Germinal center (tissue), 1 donor: ENCODE measurements around the gene MKLN1.
A peak's percentile ranks its signal among the peaks of the same experiment; 100 is the strongest.

ENCODE experiments used
- DNase-seq: peaks from one replicate; pipeline ENCODE4 v3.0.0; 2012; ENCODE audit warnings: mixed read lengths, low spot score

The MKLN1 gene

DNA sequence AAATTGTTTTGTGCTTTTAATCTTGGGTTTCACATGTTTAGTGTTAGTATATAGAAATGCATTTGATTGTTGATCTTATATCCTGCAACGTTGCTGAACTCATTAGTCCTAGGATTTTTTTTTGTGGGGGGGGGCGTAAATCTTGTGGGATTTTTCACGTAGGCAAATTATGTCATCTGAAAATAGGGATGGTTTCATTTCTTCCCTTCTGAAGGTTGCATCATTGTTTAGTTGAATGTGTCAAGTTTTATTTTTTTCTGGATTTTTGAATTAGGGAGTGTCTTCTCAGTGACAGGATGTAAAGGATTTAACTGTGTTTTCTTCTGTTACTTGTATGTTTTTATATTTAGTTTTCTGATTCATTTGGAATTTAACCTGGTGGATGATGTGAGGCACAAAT, 26.7 kb downstream of the MKLN1 start:
- DNase-seq = no peak

DNA sequence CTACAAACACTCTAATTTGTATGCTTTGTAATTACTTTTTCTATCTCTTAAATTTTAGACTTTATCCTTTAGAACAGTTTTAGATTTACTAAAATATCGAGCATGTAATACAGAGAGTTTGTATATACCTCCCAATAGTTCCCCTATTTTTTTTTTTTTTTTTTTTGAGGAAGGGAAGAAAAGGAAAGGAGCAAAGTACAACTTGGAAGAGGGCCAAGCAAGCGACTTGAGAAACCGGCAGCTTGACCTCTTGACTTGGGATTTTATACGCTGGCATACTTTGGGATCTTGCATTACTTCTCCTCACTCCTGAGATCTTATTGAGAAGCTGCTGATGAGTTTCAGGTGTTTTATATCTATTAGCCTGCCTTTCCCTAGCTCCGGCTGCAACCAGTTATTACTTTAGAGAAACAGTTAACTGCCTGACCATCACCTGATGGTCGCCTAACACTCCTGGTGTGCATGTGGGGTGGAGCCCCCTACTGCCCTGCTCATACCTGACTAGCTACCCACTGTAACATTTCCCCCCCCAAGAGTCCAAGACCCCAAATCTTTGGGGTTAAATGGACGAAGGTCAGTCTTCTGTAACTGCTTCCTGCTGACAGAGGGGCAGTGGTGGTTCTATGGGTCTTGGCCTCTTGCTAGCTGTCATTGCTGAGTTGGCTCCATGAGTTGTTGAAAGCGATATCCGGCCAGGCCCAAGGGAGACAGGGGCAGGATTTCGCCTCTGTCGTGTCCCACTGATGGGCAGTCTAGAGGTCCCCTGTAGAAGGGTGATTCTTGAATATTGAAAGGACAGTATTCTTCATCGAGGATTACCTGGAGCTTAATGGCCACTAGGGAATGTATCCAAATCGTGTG, 28.5 kb downstream of the MKLN1 start:
- DNase-seq = no peak

DNA sequence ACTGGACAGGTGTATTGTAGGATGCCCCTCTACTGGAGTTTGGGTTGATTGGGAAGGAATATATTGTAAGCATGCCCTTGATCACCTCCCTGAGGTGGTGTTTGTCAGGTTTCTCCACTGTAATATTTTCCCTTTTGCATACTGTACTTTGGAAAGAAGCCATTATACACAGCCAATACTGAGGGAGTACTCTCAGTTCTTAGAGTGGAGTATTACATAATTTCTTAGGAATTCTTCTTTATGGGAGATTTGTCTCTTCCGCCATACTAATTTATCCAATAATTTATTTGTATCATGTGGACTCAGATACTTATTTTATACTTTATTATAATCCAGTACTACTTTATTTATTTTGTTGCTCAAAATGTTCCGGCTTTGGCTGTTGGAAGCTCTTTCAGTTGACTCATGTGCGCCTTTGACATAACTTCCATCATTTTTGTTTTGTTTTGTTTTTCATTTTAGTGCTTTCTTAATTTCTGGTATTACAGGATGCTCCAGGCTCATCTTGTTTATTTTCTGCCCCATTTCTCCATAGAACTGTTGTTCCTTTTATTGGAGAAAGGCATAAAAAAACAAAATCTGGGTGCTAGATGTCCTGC, 29.7 kb downstream of the MKLN1 start:
- no peak for DNase-seq

DNA sequence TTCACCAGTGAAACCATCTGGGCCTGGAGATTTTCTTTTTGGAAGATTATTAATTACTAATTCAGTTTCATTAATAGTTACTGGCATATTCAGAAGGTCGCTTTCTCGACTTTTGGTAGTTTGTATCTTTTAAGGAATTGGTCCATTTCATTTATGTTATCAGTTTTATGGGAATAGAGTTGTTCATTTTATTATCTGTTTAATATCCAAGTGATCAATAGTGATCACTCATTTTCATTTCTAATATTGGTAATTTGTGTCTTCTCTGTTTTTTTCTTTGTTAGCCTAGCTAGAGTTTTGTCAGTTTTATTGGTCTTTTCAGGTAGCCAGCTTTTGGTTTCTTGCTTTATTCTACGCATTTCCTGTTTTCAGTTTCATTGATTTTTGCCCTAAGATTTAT, 31.0 kb downstream of the MKLN1 start:
- no peak for DNase-seq

DNA sequence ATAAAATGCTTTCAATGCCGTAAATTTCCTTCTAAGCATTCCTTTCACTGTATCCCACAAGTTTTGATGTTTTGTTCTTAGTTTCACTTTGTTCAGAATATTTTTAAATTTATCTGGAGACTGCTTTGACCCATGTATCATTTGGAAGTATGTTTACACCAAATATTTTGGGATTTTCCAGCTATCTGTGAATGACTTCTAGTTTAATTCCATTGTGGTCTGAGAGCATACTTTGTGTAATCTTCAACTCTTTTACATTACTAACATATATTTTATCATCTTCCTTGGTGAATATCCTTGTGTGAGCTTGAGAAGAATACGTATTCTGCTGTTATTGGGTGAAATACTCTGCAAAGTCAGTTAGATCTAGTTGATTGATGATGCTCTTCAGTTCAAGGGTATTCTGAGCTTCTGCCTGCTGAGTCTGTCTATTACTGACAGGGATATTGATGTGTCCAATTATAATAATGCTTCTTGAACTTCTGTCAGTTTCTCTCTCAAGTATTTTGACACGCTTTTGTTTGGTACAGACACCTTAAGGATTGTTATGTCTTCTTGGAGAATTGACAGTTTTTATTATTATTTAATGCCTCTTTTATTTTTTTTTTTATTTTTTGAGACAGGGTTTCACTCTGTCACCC, 31.6 kb downstream of the MKLN1 start:
- no peak for DNase-seq

DNA sequence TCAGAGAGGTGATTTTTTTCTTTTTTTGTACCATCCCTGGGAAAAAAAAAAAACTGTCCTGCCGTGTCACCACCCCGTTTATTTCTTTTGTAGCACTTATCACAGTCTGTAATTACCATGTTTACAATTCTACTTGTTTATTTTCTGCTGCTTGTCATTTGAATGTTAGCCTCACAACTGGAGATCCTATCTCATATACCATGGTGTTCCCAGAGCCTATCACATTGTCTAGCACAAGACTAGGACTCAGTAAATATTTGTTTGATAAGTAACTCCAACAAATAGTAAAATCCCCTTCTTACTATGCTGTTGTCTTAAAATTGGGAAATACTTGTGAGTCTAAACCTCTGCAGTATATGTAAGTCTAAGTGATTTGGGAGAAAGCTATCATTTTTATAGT, 36.0 kb downstream of the MKLN1 start:
- DNase-seq = no peak

DNA sequence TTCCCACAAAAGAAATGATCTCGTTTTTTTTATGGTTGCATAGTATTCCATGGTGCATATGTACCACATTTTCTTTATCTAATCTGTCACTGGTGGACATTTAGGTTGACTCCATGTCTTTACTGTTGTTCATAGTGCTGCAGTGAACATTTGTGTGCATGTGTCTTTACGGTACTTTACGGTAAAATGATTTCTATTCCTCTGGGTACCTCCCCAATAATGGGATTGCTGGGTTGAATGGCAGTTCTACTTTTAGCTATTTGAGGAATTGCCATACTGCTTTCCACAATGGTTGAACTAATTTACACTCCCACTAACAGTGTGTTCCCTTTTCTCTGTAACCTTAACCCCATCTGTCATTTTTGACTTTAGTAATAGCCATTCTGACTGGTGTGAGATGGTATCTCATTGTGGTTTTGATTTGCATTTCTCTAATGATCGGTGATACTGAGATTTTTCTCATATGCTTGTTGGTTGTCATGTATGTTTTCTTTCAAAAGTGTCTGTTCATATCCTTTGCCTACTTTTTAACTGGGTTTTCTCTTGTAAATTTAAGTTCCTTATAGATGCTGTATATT, 37.2 kb downstream of the MKLN1 start:
- DNase-seq = no peak

DNA sequence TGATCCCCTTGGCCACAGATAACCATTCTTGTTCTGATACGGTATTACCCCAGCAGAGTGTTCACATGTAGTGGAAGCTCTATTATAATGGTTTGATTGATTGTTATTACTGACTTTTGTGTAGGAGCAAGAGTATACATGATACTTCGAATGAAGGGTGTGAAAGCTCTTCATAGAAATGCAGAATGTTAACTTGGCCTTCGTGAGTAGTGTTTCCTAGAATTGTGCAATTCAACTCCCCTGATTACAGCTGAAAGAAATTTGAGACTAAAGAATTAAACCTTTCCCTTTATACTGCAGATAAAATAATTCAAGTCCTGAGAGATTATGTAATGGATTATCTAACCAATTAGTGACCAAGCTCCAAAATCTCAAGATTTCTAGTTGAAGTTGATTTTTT, 38.2 kb downstream of the MKLN1 start:
- DNase-seq = no peak

DNA sequence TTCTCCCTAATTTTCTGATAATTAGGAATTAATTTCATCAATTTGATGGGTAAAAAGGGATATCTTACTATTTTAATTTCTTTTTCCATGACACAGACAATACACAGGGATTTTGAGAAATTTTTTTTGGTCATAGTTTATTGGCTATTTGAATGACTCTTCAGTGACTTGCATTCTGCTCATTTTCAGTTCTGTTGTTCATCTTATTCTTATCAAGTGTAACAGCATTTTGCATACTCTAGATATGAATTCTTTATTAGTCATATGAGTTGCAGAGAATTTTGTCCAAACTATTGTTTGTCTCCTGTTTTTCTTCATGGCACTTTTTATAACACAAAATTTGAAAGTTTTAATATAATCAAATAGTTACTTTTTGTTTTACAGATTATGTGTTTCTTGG, 41.7 kb downstream of the MKLN1 start:
- no peak for DNase-seq

DNA sequence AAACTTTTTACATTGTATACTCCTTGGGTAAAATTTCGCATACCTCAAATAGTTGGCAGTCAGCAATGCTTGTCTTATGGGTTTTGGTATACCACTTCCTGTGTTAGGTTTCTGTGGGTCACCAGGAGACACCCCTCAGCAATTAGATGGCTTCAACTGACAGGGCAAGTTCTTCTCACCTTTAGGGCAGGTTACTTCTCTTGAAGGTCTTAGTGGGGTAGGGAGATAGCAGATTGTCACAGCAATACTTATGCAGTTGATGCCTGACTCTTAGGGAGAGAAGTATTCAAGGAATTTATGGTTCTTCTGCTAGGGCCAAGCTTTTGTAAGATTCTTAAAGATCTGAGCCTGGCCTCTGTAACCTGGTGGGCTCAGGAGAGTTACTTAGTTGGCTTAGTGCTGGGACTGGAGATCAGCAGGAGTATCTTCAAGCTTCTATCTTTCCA, 42.9 kb downstream of the MKLN1 start:
- no peak for DNase-seq

DNA sequence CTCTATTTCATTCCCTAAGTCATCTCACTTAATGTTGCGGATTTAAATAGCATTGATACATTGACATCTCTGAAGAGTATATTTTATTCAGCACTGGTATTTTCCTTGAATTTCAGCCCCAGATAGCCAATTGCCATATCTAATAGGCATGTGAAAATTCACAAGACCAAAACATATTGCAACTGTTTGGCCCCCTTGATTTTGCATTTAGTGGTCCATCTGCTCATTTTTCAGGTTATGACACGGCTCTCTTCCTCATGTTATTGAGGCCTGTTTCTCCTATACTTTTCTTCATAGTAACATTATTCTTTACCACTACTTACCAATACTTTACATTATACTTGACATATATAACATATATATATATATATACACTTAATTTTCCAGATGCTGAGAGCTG, 43.7 kb downstream of the MKLN1 start:
- no peak for DNase-seq

DNA sequence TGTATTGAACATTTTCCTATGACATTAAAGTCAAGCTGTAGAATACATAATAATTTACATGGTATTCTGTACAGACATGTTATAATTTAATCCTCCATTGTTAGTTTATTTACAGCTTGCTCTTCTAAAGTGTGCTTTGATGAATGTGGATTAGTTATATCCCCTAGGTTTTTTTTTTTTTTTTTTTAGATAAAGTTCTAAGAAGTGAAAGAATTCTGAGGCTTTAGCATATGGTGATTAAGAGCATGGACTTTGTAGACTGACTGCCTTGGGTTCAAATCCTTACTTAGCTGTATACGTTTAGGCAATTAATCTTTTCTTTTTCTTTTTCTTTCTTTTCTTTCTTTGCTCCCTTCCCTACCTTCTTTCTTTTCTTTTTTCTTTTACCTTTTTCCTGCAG, 44.9 kb downstream of the MKLN1 start:
- no peak for DNase-seq

DNA sequence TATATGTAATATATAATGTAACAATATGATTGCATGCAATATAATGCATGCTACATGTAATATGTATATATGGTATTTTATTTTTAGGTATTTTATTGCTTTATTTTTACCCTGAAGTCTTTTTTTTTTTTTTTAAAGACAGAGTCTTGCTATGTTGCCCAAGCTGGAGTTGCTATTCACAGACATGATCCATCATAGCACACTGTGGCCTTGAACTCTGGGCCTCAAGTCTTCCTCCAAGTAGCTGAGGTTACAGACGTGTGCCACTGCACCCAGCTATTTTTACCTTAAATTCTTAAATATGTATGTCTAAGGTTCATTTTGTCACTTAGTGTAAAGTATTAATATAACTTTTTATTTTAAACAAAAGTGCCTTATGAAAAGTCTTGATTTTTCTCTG, 47.1 kb downstream of the MKLN1 start:
- no peak for DNase-seq

DNA sequence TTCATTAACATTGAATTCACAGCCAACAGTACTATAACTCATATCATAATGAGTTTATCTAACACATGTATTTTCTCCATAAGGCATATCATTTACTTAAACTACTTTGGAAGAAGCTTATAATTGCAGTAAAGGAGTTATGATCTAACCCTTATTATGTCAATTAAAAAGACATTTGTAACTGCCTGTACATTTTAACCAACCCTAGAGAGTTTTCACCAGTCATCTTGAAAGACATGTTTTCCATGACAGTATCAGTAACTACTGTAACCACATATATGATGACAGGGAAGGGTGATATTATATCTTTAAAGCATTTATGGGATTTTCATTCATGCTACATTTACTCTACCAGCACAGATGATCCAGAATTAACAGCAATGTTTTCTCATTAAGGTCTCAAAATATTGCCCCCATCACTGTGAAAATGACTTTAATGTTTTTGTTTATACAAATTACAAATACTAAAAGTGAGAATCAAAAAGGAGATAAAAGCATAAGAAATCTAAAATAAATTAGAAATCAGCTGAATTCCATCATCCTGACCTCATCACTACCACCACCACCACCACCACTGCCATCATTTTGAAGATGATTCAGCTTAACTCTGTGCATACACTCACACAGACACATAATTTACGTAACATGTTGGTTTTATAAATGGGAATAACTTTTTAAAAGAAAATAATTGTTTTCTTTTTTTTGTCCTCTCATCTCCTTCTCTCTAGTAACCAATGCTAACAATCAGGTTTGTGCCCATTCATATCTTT, 53.6 kb downstream of the MKLN1 start:
- no peak for DNase-seq

DNA sequence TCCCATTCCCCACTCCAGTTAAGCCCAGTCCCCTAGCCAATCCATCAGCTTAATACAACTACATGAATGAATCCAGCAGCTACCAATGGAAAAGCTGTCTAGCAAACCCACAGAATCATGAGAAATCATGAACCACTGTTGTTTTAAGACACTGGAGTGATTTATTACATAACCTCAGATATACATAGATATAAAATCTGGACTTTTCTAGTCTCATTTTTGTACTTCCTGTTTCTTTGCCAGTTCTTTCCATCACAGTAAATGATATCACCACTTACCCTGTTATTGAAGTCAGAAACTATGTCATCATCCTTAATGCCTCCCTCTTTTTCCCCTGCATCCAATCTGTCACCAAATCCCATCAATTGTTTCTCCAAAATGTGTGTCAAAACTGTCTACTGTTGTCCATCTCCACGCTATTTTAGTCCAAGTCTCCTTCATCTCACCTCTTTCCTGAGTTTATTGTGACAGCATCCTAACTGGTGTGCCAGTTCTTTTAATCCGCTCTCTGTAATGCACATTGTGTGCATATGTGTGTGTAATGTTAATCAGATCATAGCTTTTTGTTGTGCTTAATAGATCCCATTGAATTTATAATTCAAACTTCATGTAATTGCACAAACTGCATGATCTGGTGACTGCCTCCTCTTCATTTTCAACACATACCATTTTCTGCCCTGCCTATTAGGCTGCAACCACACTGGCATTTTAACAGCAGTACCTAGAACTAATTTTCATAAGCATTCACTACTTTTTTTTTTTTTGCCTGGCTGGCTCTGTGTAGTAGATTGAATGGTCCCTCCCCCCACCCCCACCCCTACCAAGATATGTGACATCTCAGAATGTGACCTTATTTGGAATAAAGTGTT, 56.0 kb downstream of the MKLN1 start:
- peak; percentile 6 for DNase-seq

DNA sequence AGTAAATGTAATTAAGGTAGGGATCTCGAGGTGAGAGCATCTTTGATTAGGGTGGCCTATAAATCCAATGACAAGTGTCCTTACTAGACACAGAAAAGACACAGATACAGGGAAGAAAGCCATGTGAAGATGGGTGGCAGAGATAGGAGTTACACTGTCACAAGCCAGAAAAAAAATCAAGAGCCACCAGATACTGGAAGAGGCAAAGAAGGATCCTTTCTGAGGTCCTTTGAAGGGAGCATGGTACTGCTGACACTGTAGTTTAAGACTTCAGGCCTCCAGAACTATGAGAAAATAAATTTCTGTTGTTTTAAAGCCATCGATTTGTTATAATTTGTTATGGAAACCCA, 56.6 kb downstream of the MKLN1 start:
- DNase-seq = no peak

DNA sequence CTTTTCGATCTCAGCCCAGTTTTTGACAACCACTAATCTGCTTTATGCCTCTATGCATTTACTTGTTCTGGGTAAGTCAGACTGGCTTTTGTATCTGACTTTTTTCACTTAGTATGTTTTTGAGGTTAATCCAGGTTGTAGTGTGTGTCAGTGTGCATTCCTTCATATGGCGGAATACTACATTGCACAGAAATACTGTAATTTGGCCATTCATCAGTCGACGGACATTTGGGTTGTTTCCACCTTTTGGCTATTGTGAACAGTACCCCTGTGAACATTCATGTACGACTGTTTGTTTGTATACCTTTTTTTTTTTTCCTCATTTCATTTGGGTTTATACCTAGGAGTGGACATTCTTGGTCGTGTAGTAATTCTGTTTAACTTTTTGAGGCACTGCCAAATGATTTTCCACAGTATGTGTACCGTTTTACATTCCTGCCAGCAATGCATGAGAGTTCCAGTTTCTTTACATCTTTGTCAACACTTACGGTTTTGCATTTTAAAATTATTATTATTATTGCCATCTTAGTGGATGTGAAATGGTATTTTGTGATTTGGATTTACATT, 57.4 kb downstream of the MKLN1 start:
- DNase-seq = no peak

DNA sequence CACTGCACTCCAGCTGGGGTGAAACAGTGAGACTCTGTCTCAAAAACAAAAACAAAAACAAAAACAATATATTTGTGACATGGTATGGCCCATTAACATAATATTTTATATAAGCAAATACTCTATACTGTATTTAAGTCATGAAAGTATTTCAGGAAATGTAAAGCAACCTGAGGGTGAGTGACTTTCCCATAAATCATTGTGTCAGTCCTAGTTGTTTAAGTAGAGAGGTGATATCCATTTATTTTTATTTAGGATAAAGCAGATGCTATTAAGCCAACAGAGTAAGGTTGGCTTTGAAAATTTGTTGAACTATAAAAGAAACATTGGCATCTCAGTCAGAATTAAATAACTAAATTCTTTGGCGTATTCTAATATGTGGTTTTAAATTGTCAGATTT, 60.5 kb downstream of the MKLN1 start:
- no peak for DNase-seq

DNA sequence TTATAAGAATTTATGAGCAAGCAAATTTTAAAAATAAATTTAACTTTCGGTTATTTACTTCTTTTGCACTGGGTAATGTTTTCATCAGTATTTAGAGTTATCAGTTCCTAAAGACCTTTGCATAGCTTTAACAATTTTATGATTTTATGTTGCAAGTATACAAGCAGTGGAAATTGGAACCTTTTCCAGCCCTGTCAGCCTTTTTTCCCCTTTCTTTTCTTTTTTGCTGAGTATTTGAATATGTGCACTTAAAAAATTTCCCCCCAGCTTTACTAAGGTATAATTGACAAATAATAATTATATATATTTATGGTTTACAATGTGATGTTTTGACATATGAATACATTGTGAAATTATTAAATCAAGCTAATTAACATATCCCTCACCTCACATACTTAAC, 62.6 kb downstream of the MKLN1 start:
- DNase-seq = no peak

DNA sequence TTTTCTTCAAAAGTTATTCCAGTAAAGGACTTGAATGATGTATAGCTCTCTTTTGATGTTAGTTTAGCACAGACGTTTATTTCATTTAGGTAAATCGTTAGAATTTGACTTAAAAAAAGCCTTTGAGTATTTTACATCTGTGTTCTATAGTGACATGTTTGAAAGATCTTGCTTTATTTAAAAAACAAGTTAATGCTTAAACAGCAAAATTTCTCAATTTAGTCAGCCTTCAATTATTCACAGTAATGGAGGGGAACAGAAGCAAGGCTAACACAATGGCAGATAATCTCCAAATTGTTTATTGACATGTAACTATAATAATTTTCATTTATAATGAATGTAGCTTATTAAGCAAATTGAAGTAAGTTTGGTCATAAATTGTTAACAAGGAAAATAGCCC, 63.5 kb downstream of the MKLN1 start:
- DNase-seq = no peak

DNA sequence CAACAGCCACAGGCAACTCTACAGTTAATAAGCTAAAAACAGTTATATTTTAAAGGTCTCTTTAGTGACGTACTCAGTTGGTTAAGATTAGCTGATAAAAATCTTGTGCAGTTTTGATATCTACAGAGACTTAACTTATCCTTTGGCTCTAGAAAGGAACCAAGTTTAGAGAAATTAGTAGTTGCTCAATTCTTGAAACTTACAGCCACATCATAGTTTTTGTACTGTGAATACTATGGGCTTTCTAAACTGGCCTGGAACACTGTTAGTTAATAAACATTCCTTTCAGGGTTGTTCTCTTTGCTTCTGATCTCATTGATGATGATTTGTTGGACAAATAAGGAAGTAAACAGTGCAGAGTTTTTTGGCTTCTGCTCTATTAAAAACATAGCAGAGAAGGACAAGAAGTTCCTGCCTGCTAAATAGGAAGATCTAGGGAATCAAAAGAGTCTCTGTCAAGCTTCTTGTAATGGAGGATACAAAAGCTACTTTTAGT, 73.1 kb downstream of the MKLN1 start:
- no peak for DNase-seq
